GM23248 (cell line): ENCODE data around the gene CCDC88C.

Experiments used
- EZH2 ChIP-seq: fragments of 200-600 bp; sonication (generic); IDR thresholded peaks from 2 replicates; pipeline ENCODE4 v1.6.1; 2018; ENCODE audit warnings: antibody characterized with exemption, mild to moderate bottlenecking; ENCODE audit not compliant: insufficient read depth, poor library complexity, severe bottlenecking
- EZH2phosphoT487 ChIP-seq: fragments of 200-600 bp; sonication (generic); IDR thresholded peaks from 2 replicates; pipeline ENCODE4 v1.6.1; 2018; ENCODE audit warnings: antibody characterized with exemption, moderate library complexity, mild to moderate bottlenecking, low read depth; ENCODE audit not compliant: insufficient read depth

- TF ChIP-seq EZH2 (no peak), EZH2phosphoT487 (no peak)
Observed at GRCh38 chr14:91339076-91339475, 78.5 kb downstream of the CCDC88C start.
